ENCODE results near the gene TLE6.

TLE6 gene

DNA sequence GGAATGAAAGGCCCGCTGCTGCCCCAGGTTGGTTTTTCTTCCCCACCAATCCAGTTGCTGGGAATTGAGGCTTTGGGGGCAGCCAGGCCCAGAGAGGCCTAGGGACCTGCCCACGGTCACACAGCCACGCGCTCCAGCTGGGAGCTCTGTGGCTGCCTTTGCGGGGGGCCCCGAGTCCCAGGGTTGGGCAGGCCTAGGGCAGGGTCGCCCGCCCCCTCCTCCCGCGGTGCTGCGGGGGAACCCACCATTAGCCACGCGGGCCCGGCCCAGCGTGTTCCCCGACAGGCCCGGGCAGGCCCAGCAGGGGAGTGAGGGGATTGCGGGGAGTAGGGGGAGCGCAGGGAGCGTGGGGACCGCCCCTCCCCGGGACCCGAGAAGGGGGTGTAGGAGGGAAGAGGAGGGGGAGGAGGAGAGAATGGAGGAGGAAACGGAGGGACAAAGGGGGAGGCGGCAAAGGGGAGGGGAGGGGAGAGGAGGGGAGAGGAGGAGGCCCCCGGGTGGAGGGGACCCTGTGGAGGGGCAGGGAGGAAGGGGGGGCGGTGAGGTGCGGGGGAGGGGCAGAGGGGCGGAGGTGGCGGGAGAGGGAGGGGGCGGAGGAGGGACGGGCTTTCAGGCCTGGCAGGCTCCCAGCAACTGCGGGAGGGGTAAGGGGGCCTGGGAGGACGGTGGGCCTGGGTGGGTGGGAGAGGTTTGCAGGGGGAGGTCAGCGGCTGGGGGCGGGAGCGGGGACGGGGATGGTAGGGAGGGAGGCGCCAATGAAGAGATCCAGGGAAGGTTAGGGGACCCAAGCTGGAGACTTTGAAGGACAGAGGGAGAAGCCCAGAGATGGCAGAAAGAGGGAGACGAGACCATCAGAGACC, 64.6 kb downstream of the TLE6 start:
- DNase-seq (ENCODE audit: extremely low spot score, insufficient read length, low read depth) (no peak), FAIRE-seq (no peak)

DNA sequence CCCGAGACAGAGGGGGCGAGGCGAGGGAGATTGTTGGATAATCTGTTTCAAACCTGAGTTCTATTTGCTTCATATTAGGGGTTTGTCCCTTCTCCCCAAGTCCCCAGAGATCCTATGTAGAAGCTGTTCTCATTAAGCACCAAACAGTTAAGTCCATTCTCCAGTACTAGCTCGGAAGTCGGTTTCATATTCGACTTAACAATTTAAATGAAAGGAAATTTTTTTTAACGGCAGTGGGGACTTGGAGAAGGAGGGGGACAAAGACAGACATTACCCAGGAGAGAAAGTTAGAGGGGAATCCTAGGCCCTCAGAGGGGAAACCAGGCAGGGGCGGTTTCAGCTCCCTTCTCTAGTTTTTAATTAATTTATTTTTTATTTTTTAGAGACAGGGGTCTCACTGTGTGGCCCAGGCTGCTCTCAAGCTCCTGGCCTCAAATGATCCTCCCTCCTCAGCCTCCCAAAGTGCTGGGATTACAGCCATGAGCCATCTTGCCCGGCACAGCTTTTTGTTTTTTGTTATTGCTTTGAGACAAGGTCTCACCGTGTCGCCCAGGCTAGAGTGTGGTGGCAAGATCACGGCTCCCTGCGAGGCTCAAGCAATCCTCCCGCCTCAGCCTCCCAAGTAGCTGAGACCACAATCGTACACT, 65.4 kb downstream of the TLE6 start:
- FAIRE-seq = no peak
- no peak for DNase-seq (ENCODE audit: extremely low spot score, insufficient read length, low read depth)
